HS-5 (cell line): ENCODE data around the gene TEAD1.

Experiments used
- DNase-seq: peaks from one replicate; pipeline ENCODE4 v3.0.0-alpha.2; 2012; ENCODE audit warnings: low read depth

The TEAD1 gene

GRCh38 chr11:12811861-12812260 is 137.6 kb downstream of the TEAD1 start:
- no peak for DNase-seq

- no peak for DNase-seq
Observed at GRCh38 chr11:12812849-12813248, 138.6 kb downstream of the TEAD1 start.

- DNase-seq, result no peak
Observed at GRCh38 chr11:12813371-12814225, 139.4 kb downstream of the TEAD1 start.

DNA sequence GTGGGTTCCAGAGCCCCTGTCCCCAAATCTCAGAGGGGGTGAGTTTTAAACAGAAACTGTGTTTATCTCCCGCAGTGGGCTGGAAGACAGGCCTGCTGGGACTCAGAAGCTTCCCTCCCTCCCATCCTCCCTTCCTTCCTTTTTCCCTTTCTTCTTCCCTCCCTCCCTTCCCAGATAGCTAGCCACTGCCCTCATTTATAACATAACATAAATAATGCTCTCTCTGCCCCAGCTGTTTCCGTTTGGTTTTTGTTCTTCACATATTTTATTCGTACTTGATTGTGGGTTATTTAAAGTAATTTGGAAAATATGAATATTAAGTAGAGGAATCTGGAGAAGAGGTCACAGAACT is 140.9 kb downstream of the TEAD1 start:
- no peak for DNase-seq

GRCh38 chr11:12815931-12816494 is 141.8 kb downstream of the TEAD1 start:
- DNase-seq, result no peak

GRCh38 chr11:12817681-12818332 is 143.6 kb downstream of the TEAD1 start:
- DNase-seq, result no peak

GRCh38 chr11:12818333-12819015 is 144.3 kb downstream of the TEAD1 start:
- DNase-seq, result peak; percentile 80

- DNase-seq, result no peak
Observed at GRCh38 chr11:12822392-12823022, 148.3 kb downstream of the TEAD1 start.

GRCh38 chr11:12824281-12825041 is 150.2 kb downstream of the TEAD1 start:
- DNase-seq, result no peak

- no peak for DNase-seq
Observed at GRCh38 chr11:12826441-12826840, 152.2 kb downstream of the TEAD1 start.

DNA sequence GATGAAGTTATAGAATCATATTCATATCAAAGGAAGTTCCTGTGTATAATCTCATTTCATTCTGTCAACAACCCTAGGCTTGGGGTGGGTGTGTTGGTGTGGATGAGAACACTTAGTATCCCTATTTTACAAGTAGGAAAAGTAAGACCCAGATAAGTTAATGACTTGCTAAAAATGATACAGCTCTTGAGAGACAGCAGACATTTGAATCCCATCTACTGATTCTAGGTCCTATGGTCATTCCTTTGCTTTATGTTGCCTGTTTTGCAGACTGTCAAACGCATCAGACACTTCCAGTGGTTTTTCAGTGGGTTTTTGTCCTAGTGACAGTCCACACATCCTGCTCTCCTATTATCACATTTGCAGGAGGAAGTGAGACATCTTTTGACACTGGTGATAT is 153.1 kb downstream of the TEAD1 start:
- no peak for DNase-seq

DNA sequence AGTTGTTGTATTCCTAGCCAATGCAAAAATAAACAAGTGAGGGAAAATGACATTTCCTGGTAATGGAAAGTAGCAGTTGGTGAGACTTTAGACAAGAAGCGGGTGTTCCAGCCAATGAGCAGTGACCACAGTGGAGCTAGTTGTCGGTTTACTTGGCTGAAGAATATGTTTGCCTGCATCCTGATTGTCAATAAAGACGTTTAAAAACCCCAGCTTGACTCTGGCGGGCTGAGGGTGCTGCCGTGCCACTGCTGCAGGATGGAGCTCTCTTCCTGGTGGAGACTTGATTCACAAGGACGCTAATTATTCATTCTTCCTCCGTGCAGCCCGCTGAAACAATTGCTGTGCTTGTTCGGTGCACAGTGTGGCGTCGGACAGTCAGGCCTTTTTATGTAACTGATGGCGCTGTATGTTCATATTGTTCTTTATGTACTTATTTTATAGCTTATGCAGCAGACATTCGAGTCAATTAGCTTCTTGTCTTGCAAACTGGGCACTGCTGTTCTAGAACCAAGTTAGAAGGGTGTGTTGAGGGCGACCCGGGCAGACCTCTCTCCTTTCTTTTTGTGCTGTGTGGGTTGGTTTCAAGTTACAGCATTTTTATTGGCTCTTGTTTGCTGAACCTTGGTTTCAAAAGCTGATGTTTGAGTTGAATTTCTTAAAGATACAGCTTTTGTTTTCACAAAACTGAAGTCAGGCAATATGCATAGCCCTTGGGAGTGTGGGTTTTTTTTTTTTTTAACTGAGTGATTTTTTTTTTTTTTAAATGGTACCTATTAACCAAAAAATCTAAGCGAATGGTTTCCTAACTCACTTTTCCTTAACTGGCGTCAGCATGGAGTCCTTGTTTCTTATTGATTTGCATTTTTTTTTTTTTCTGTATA is 153.9 kb downstream of the TEAD1 start:
- no peak for DNase-seq

DNA sequence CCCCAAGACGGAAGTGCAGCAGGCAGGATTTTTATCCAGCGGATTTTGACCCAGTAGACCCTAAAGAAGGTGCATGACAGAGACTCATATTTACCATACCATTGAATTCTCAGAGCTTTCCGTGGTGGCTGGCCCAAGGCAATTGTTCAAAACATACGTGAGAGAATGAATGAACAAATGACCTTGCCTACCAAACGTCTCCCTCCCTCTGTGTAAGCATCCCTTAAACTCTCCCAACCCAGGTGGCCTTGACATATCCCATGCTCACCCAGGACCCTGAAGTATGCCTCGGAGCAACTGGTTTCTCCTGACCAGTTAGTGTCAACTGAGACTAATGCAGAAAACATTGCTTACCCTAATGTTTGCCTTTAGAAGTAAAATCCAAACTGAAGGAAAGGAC is 154.9 kb downstream of the TEAD1 start:
- no peak for DNase-seq

- DNase-seq, result no peak
Observed at GRCh38 chr11:12829540-12830314, 155.5 kb downstream of the TEAD1 start.

DNA sequence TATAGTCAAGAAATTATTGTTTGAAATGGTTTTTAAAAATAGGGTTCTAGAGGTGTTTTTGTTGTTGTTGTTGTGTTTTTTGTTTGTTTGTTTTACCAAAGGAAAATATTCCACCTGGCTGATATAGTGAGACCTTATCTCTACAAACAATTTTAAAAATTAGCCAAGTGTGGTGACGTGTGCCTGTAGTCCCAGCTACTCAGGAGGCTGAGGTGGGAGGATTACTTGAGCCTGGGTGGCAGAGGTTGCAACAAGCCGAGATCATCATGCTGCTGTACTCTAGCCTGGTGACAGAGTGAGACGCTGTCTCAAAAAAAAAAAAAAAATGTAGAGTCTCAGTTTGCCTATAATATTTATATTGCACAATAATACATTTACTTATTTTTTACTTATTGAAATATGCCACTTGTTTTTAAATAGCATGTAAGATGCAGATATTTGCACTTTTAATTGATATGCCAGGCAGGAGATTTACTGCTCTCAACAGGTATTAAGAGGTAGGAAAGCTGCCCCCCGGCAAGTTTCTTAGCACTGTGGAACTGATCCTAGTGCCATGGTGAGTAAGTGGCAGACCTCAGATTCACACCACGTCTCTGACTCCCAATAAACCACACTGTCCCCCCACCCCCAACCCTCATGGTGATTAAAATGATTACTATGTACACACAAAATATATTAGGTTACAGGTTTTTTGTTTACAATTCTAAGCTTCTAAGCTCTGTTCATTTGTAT is 157.4 kb downstream of the TEAD1 start:
- DNase-seq, result no peak

GRCh38 chr11:12832480-12833224 is 158.4 kb downstream of the TEAD1 start:
- no peak for DNase-seq

DNA sequence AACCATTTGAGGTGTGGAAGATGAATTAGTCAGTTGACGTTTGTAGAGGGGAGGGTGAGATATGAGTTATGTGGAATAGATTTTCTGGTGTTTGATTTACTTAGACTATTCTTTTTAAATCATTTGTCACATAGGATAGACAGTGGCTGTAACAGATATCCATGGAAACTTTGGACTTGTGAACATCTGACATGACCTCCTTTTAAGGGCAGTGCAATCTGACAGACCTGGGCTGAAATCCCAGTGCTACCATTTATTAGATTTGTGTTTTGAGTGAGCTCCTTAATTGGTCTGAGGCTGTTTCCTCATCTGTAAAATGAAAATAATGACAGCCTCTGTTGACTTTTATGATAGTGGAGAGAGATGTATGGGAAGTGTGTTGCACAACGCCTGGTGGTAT is 159.9 kb downstream of the TEAD1 start:
- DNase-seq, result no peak

DNA sequence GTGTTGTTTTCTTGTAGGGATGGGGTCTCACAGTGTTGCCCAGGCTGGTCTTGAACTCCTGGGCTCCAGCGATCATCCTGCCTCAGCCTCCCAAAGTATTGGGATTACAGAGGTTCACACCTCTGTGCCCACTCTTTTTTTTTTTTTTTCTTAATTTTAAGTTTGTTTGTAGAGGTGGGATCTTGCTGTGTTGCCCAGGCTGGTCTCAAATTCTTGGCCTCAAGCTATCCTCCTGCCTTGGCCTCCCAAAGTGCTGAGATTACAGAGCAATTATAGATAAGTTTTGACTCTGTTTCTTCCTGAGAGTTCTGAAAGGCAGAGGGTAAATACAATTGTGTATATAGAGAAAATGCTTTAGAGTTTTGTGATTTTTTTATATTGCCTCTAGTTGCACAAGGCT is 160.4 kb downstream of the TEAD1 start:
- no peak for DNase-seq
